Upper lobe of left lung (tissue), 6 donors: Measurements from ENCODE around the gene APOBEC3C. TPM values are rescaled to one million over a fixed set of nuclear protein-coding genes. Genes with fewer than 3 reads are reported as not detected.

Experiments used
- ATAC-seq, 2 donors: fragments of 200-7000 bp; cut with Tn5 transposase; one replicate each; pipeline ENCODE4 v1.9.1; 2022; ENCODE audit warnings: mild to moderate bottlenecking in 2 of 2, moderate library complexity in 2 of 2; ENCODE audit not compliant: low FRiP score in 2 of 2
- DNase-seq, 2 donors: peaks; one replicate each; pipeline ENCODE4 v3.0.0-alpha.2; 2019 to 2020
- H3K27ac ChIP-seq, 4 donors: fragments of 200-600 bp; sonication (generic); one replicate each; pipeline ENCODE4 v1.5.1; 2016 to 2019
- H3K27me3 ChIP-seq, 4 donors: fragments of 200-600 bp; sonication (generic); one replicate each; pipeline ENCODE4 v1.5.1; 2017 to 2019
- H3K36me3 ChIP-seq, 4 donors: fragments of 200-600 bp; sonication (generic); one replicate each; pipeline ENCODE4 v1.5.1; 2016 to 2019
- H3K4me1 ChIP-seq, 4 donors: fragments of 200-600 bp; sonication (generic); one replicate each; pipeline ENCODE4 v1.5.1; 2018 to 2019
- H3K4me3 ChIP-seq, 4 donors: fragments of 200-600 bp; sonication (generic); one replicate each; pipeline ENCODE4 v1.5.1; 2017 to 2019; ENCODE audit warnings: mild to moderate bottlenecking in 2 of 4, moderate library complexity in 1 of 4
- H3K9me3 ChIP-seq, 4 donors: fragments of 200-600 bp; sonication (generic); one replicate each; pipeline ENCODE4 v1.5.1; 2018 to 2019
- CTCF ChIP-seq, 6 experiments: fragments of 450-650 bp in 4 of 6; fragments of 200-600 bp in 2 of 6; sonication (generic) in 2 of 6; IDR thresholded peaks; one replicate each; pipeline ENCODE4 v1.5.1; 2016 to 2019; ENCODE audit warnings: antibody characterized with exemption in 6 of 6
- EP300 ChIP-seq, 4 donors: sonication (generic); formaldehyde crosslinking; IDR thresholded peaks; one replicate each; pipeline ENCODE4 v1.5.1; 2017; ENCODE audit warnings: antibody characterized with exemption in 4 of 4, control low read depth in 2 of 4
- POLR2A ChIP-seq, 4 donors: fragments of 450-650 bp; IDR thresholded peaks; one replicate each; pipeline ENCODE4 v1.5.1; 2016 to 2017; ENCODE audit warnings: antibody characterized with exemption in 4 of 4, mild to moderate bottlenecking in 2 of 4
- POLR2AphosphoS5 ChIP-seq, 2 donors: sonication (generic); formaldehyde crosslinking; IDR thresholded peaks; one replicate each; pipeline ENCODE4 v1.5.1; 2017; ENCODE audit warnings: antibody characterized with exemption in 2 of 2
- WGBS, 2 donors: methylation state at CpG; one replicate each; pipeline ENCODE4 v1.1.5; 2017 to 2018; 5-methylcytosine and 5-hydroxymethylcytosine counted together
- total RNA-seq, 6 donors: library from RNA; depleted of rRNA in 4 of 6; stranded (reverse); fragments of >200 nt in 4 of 6; gene quantifications; one replicate each; pipeline versions ENCODE4 v1.1.0 to v1.2.1, GENCODE V29; 2016 to 2021
- donor health status: DM: no; HTN: no; CAD: no; lungs with moderate emphysema.
- donor health status: DM: no; HTN: yes; CAD: no; lungs with severe emphysema.

The APOBEC3C gene
- total RNA-seq, 6 donors from 2014 or later, result 6.1 to 27.0 (median 11.1) TPM

DNA sequence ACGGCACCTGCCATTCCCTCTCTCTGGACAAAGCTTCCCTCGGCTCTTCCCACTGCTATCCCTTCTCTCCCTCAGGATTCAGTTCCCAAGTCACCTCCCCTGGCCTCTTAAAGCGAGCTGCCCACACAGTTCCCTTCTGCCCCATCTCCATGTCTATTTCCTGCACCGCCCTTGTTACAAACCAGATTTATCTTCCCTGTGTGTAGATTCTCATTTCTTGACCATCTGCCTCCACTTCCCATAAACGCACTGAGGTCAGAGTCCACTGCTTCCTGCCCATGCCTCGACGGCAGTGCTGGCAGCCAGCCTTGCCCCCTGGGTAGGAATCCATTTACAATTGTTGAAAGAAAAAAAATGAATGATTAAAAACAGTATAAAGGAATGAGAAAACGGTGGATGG, 43.5 kb upstream of the APOBEC3C start:
- H3K4me1 ChIP-seq, result peaks cover 0 to 9% (median 0%) of the 10 kb centered on the region in 4 donors
- DNase-seq (no peak), ATAC-seq (no peak)
- no peaks in the 10 kb centered on the region for H3K36me3 ChIP-seq
- no peak for TF ChIP-seq POLR2A (IDR thresholded peaks at IDR 0.05)
- TF ChIP-seq CTCF (IDR thresholded peaks at IDR 0.05), result no peak
- no peak for TF ChIP-seq EP300 (IDR thresholded peaks at IDR 0.05)
- TF ChIP-seq POLR2AphosphoS5 (IDR thresholded peaks at IDR 0.05), result no peak
- no peaks in the 10 kb centered on the region for H3K27me3 ChIP-seq
- no peaks in the 10 kb centered on the region for H3K9me3 ChIP-seq
- no peak overlapping the region for H3K4me3 ChIP-seq
- 41% methylated on average over 8 of the region's 8 CpGs; no CpG with 5 or more reads in 1 of the 2 donors for WGBS, 2 donors
- H3K27ac ChIP-seq, result no peak overlapping the region

GRCh38 chr22:38971202-38971601, 42.9 kb upstream of the APOBEC3C start:
- Histone ChIP-seq H3K9me3 (no peaks in the 10 kb centered on the region), H3K27ac (no peak overlapping the region), H3K27me3 (no peaks in the 10 kb centered on the region), H3K4me3 (no peak overlapping the region), H3K36me3 (no peaks in the 10 kb centered on the region), H3K4me1 (peaks cover 0 to 9% (median 0%) of the 10 kb centered on the region in 4 donors)
- ATAC-seq (no peak), DNase-seq (no peak)
- no CpG with 5 or more reads among the region's 5 CpGs for WGBS, 2 donors
- TF ChIP-seq CTCF (IDR thresholded peaks at IDR 0.05) (no peak), POLR2AphosphoS5 (IDR thresholded peaks at IDR 0.05) (no peak), EP300 (IDR thresholded peaks at IDR 0.05) (no peak), POLR2A (IDR thresholded peaks at IDR 0.05) (no peak)

GRCh38 chr22:38971791-38972190, 42.3 kb upstream of the APOBEC3C start:
- Histone ChIP-seq H3K4me3 (no peak overlapping the region), H3K27me3 (no peaks in the 10 kb centered on the region), H3K36me3 (no peaks in the 10 kb centered on the region), H3K4me1 (peaks cover 0 to 9% (median 0%) of the 10 kb centered on the region in 4 donors), H3K9me3 (no peaks in the 10 kb centered on the region), H3K27ac (no peak overlapping the region)
- WGBS, 2 donors, result 73% methylated on average over 3 of the region's 3 CpGs; no CpG with 5 or more reads in 1 of the 2 donors
- TF ChIP-seq EP300 (IDR thresholded peaks at IDR 0.05) (no peak), CTCF (IDR thresholded peaks at IDR 0.05) (no peak), POLR2A (IDR thresholded peaks at IDR 0.05) (no peak), POLR2AphosphoS5 (IDR thresholded peaks at IDR 0.05) (no peak)
- ATAC-seq (no peak), DNase-seq (no peak)

GRCh38 chr22:38972558-38972957, 41.5 kb upstream of the APOBEC3C start:
- ATAC-seq, result no peak
- no peaks in the 10 kb centered on the region for H3K9me3 ChIP-seq
- H3K4me3 ChIP-seq, result no peak overlapping the region

More at GRCh38 chr22:38972558-38972957, 41.5 kb upstream of the APOBEC3C start:
- TF ChIP-seq CTCF (IDR thresholded peaks at IDR 0.05), result no peak
- TF ChIP-seq POLR2AphosphoS5 (IDR thresholded peaks at IDR 0.05), result no peak
- no peak for TF ChIP-seq EP300 (IDR thresholded peaks at IDR 0.05)
- TF ChIP-seq POLR2A (IDR thresholded peaks at IDR 0.05), result no peak
- Histone ChIP-seq H3K4me1 (peaks cover 0 to 4% (median 0%) of the 10 kb centered on the region in 4 donors), H3K27me3 (no peaks in the 10 kb centered on the region), H3K36me3 (no peaks in the 10 kb centered on the region), H3K27ac (no peak overlapping the region)
- DNase-seq, result no peak
- WGBS, 2 donors, result 70% methylated on average over 5 of the region's 5 CpGs; no CpG with 5 or more reads in 1 of the 2 donors
